Aorta (tissue), 5 donors: ENCODE results near the gene KCNK7. TPM values are rescaled to one million over a fixed set of nuclear protein-coding genes. Genes with fewer than 3 reads are reported as not detected.
A peak's percentile ranks its signal among the peaks of the same experiment; 100 is the strongest.

Experiments used
- ATAC-seq: fragments of 200-7000 bp; cut with Tn5 transposase; one replicate; pipeline ENCODE4 v1.9.1; 2022; ENCODE audit warnings: moderate library complexity; ENCODE audit not compliant: low FRiP score
- DNase-seq, 2 donors: peaks; one replicate each; pipeline ENCODE4 v3.0.0-alpha.2; 2020
- H3K27ac ChIP-seq, 2 donors: one replicate each; pipeline ENCODE4 v1.5.1; 2013; ENCODE audit warnings: low read length in 2 of 2, mild to moderate bottlenecking in 2 of 2, moderate library complexity in 2 of 2, control low read depth in 1 of 2, inconsistent platforms in 1 of 2, low read depth in 1 of 2
- H3K27me3 ChIP-seq, 2 donors: one replicate each; pipeline ENCODE4 v1.6.1; 2013; ENCODE audit warnings: control low read depth in 1 of 2, low read length in 1 of 2, mild to moderate bottlenecking in 1 of 2, moderate library complexity in 1 of 2; ENCODE audit not compliant: insufficient read depth in 2 of 2, control insufficient read depth in 1 of 2
- H3K36me3 ChIP-seq, 2 donors: one replicate each; pipeline ENCODE4 v1.6.1; 2013; ENCODE audit warnings: control low read depth in 1 of 2, low read length in 1 of 2, mild to moderate bottlenecking in 1 of 2; ENCODE audit not compliant: insufficient read depth in 2 of 2, control insufficient read depth in 1 of 2
- H3K4me1 ChIP-seq, 2 donors: one replicate each; pipeline ENCODE4 v1.6.1; 2013; ENCODE audit warnings: low read length in 2 of 2, control low read depth in 1 of 2, mild to moderate bottlenecking in 1 of 2, moderate library complexity in 1 of 2; ENCODE audit not compliant: insufficient read depth in 2 of 2, control insufficient read depth in 1 of 2
- H3K4me3 ChIP-seq, 2 donors: one replicate each; pipeline ENCODE4 v1.5.1; 2013; ENCODE audit warnings: low read length in 2 of 2, control low read depth in 1 of 2, mild to moderate bottlenecking in 1 of 2
- H3K9me3 ChIP-seq: one replicate; pipeline ENCODE4 v1.6.1; 2013; ENCODE audit warnings: mild to moderate bottlenecking, low read length; ENCODE audit not compliant: control insufficient read depth
- WGBS, 2 donors: extraction: QIAGEN DNeasy Blood & Tissue Kit; methylation state at CpG; one replicate each; pipeline ENCODE4 v1.1.7; 2013; 5-methylcytosine and 5-hydroxymethylcytosine counted together
- intact Hi-C, 2 donors: fragments of 100-400 bp; cut with DNase I; formaldehyde crosslinking; loops; one replicate each; pipeline versions ENCODE4 v1.14.2 to v1.15.0; 2022
- long read RNA-seq, 2 donors: library from polyadenylated mRNA; unstranded; transcript quantifications; one replicate each; pipeline ENCODE4 v2.0.0, GENCODE V29; 2020 to 2021
- polyA plus RNA-seq, 2 donors: library from polyadenylated mRNA; stranded (reverse); fragments of 200-250 nt; gene quantifications; one replicate each; pipeline ENCODE4 v1.2.3, GENCODE V29; 2013
- total RNA-seq, 2 donors: library from RNA; stranded (reverse); fragmentation: NEBNext Ultra II Directional; extraction: Animal tissue kit (Norgen Biotek cat#: 25700); gene quantifications; one replicate each; pipeline ENCODE4 v1.2.1, GENCODE V29; 2021
- donor health status: healthy with polysubstance abuse.
- donor health status: Bipolar disorder and iron deficiency.
- donor health status: DM: no; HTN: no; CAD: no.
- donor health status: DM: no; HTN: no; CAD: no.
- donor health status: DM: yes; HTN: yes; CAD: no.

KCNK7 gene
- total RNA-seq (1 to 10 TPM in 1 of 2 donors, under 1 TPM in 1; 0.93 to 1.3 TPM), polyA plus RNA-seq (1 to 10 TPM in 1 of 2 donors, not detected in 1; 7.3 TPM)
- long read RNA-seq, donor 1 = 0 reads
- long read RNA-seq, donor 2 = 0 reads

GRCh38 chr11:65595543-65596281 lies at the start of gene KCNK7:
Gene KCNK7 (minus strand): TSS chr11:65595800. CDS start chr11:65595772, 28 bp downstream.
- no peaks in the 10 kb centered on the region for H3K27me3 ChIP-seq
- H3K4me1 ChIP-seq = no peaks in the 10 kb centered on the region
- WGBS, 2 donors = 56 to 64% methylated on average over 12 of the region's 12 CpGs
- intact Hi-C loops = no loop called here
- no peak for DNase-seq
- peaks cover 0 to 2% of the 10 kb centered on the region in 2 donors for H3K36me3 ChIP-seq
- ATAC-seq = no peak
- no peaks in the 10 kb centered on the region for H3K9me3 ChIP-seq
- H3K27ac ChIP-seq = no peak within 1 kb of the TSS
- H3K4me3 ChIP-seq = no peak within 1 kb of the TSS

GRCh38 chr11:65644837-65645236 lies 49.2 kb upstream of the KCNK7 start:
- WGBS, 2 donors = 85% methylated on average over 11 of the region's 11 CpGs
- no peaks in the 10 kb centered on the region for H3K27me3 ChIP-seq

GRCh38 chr11:65643971-65644370 lies 48.4 kb upstream of the KCNK7 start:
- 78 to 83% methylated on average over 6 of the region's 6 CpGs for WGBS, 2 donors
- intact Hi-C loops = no loop called here
- Histone ChIP-seq H3K4me1 (no peaks in the 10 kb centered on the region), H3K4me3 (no peak overlapping the region), H3K27ac (no peak overlapping the region), H3K9me3 (no peaks in the 10 kb centered on the region), H3K27me3 (no peaks in the 10 kb centered on the region), H3K36me3 (no peaks in the 10 kb centered on the region)
- no peak for ATAC-seq
- no peak for DNase-seq

More at GRCh38 chr11:65644837-65645236, 49.2 kb upstream of the KCNK7 start:
- DNase-seq (no peak), ATAC-seq (no peak)
- intact Hi-C loops = no loop called here
- H3K36me3 ChIP-seq = no peaks in the 10 kb centered on the region
- no peak overlapping the region for H3K27ac ChIP-seq
- no peaks in the 10 kb centered on the region for H3K4me1 ChIP-seq
- no peaks in the 10 kb centered on the region for H3K9me3 ChIP-seq
- H3K4me3 ChIP-seq = no peak overlapping the region

- intact Hi-C loops = no loop called here
- Histone ChIP-seq H3K4me3 (no peak overlapping the region), H3K36me3 (no peaks in the 10 kb centered on the region), H3K9me3 (no peaks in the 10 kb centered on the region), H3K4me1 (no peaks in the 10 kb centered on the region), H3K27ac (no peak overlapping the region), H3K27me3 (no peaks in the 10 kb centered on the region)
- WGBS, 2 donors = 57 to 61% methylated on average over 48 to 49 of the region's 49 CpGs
- no peak for DNase-seq
- ATAC-seq = no peak
Measured at GRCh38 chr11:65642014-65642671, 46.5 kb upstream of the KCNK7 start.

GRCh38 chr11:65641297-65642013 lies 45.9 kb upstream of the KCNK7 start:
- Histone ChIP-seq H3K4me1 (no peaks in the 10 kb centered on the region), H3K36me3 (no peaks in the 10 kb centered on the region), H3K4me3 (no peak overlapping the region), H3K27me3 (no peaks in the 10 kb centered on the region), H3K27ac (no peak overlapping the region), H3K9me3 (no peaks in the 10 kb centered on the region)
- intact Hi-C loops = no loop called here
- WGBS, 2 donors = 89 to 90% methylated on average over 16 of the region's 16 CpGs
- ATAC-seq = no peak
- no peak for DNase-seq

GRCh38 chr11:65640483-65641296 lies 45.1 kb upstream of the KCNK7 start:
- Histone ChIP-seq H3K4me3 (no peak overlapping the region), H3K9me3 (no peaks in the 10 kb centered on the region), H3K36me3 (no peaks in the 10 kb centered on the region), H3K27ac (no peak overlapping the region), H3K27me3 (no peaks in the 10 kb centered on the region), H3K4me1 (no peaks in the 10 kb centered on the region)
- intact Hi-C loops = no loop called here
- ATAC-seq = no peak
- peak in 1 of 2 donors; percentile 88 for DNase-seq
- 89 to 92% methylated on average over 34 to 35 of the region's 35 CpGs for WGBS, 2 donors

GRCh38 chr11:65639623-65640482 lies 44.3 kb upstream of the KCNK7 start:
- no peak overlapping the region for H3K27ac ChIP-seq

More at GRCh38 chr11:65639623-65640482, 44.3 kb upstream of the KCNK7 start:
- Histone ChIP-seq H3K36me3 (peaks cover 0 to 2% of the 10 kb centered on the region in 2 donors), H3K27me3 (no peaks in the 10 kb centered on the region), H3K4me3 (no peak overlapping the region), H3K9me3 (no peaks in the 10 kb centered on the region), H3K4me1 (no peaks in the 10 kb centered on the region)
- ATAC-seq (no peak), DNase-seq (no peak)
- 79 to 84% methylated on average over 8 of the region's 8 CpGs for WGBS, 2 donors
- intact Hi-C loops = no loop called here
